HCT116 (cell line): ENCODE measurements around the gene DNAH7.

Experiments used
- EZH2phosphoT487 ChIP-seq: fragments of 200-600 bp; IDR thresholded peaks from 2 replicates; pipeline ENCODE4 v1.6.1; 2018; ENCODE audit warnings: antibody characterized with exemption, borderline replicate concordance
- RAD21 ChIP-seq: IDR thresholded peaks from 2 replicates; pipeline ENCODE4 v1.6.1; 2012; ENCODE audit warnings: low read depth, mild to moderate bottlenecking
- YY1 ChIP-seq: IDR thresholded peaks from 2 replicates; pipeline ENCODE4 v1.6.1; 2011; ENCODE audit warnings: low read length, low read depth, moderate library complexity, mild to moderate bottlenecking; ENCODE audit not compliant: insufficient replicate concordance; ENCODE audit errors: extremely low read depth
- ZNF274 ChIP-seq: fragments of 200-500 bp; sonication (Bioruptor generic); IDR thresholded peaks from 2 replicates; pipeline ENCODE4 v1.6.1; 2014; ENCODE audit warnings: mild to moderate bottlenecking, low read depth, low read length, inconsistent platforms
- TF ChIP-seq, protein P1 (sequence below), 3 experiments: fragments of 200-600 bp in 1 of 3; sonication (generic) in 1 of 3; IDR thresholded peaks in 2 of 3; conservative IDR thresholded peaks in 1 of 3; 2 replicates each; pipeline ENCODE4 v1.5.1; 2012 to 2017; ENCODE audit warnings: low read depth in 2 of 3, low read length in 2 of 3, antibody characterized with exemption in 1 of 3, borderline replicate concordance in 1 of 3, control low read depth in 1 of 3, mild to moderate bottlenecking in 1 of 3, mixed read lengths in 1 of 3, mixed run types in 1 of 3, moderate library complexity in 1 of 3; ENCODE audit not compliant: insufficient read depth in 1 of 3

- TF ChIP-seq, protein P1, sequence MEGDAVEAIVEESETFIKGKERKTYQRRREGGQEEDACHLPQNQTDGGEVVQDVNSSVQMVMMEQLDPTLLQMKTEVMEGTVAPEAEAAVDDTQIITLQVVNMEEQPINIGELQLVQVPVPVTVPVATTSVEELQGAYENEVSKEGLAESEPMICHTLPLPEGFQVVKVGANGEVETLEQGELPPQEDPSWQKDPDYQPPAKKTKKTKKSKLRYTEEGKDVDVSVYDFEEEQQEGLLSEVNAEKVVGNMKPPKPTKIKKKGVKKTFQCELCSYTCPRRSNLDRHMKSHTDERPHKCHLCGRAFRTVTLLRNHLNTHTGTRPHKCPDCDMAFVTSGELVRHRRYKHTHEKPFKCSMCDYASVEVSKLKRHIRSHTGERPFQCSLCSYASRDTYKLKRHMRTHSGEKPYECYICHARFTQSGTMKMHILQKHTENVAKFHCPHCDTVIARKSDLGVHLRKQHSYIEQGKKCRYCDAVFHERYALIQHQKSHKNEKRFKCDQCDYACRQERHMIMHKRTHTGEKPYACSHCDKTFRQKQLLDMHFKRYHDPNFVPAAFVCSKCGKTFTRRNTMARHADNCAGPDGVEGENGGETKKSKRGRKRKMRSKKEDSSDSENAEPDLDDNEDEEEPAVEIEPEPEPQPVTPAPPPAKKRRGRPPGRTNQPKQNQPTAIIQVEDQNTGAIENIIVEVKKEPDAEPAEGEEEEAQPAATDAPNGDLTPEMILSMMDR (IDR thresholded peaks at IDR 0.05 in 2 of 3, conservative IDR thresholded peaks at IDR 0.05 in 1 of 3; ENCODE audit: borderline replicate concordance in 1 of 3, insufficient read depth in 1 of 3, low read depth in 2 of 3, low read length in 2 of 3): no peak
- no peak for TF ChIP-seq EZH2phosphoT487
- TF ChIP-seq ZNF274: no peak
- no peak for TF ChIP-seq YY1
- no peak for TF ChIP-seq RAD21
Observed at GRCh38 chr2:195929531-195929930, 139.1 kb downstream of the DNAH7 start.
